GM12865 (cell line): ENCODE data around the gene STRBP.

ENCODE experiments used
- DNase-seq: peaks from one replicate; pipeline ENCODE4 v3.0.0; 2010; ENCODE audit warnings: low read depth
- H3K4me3 ChIP-seq: 2 replicates; pipeline ENCODE4 v1.5.1; 2011; ENCODE audit warnings: mild to moderate bottlenecking, low read depth, low read length, control low read depth
- CTCF ChIP-seq: IDR thresholded peaks from 2 replicates; pipeline ENCODE4 v1.5.1; 2011; ENCODE audit warnings: low read length, control low read depth, low read depth, inconsistent platforms; ENCODE audit not compliant: insufficient read depth; ENCODE audit errors: missing control alignments

The STRBP gene

GRCh38 chr9:123299558-123300126 lies 31.3 kb upstream of the STRBP start:
- DNase-seq: no peak
- TF ChIP-seq CTCF: no peak
- no peak overlapping the region for H3K4me3 ChIP-seq

GRCh38 chr9:123296174-123296573 lies 27.8 kb upstream of the STRBP start:
- no peak overlapping the region for H3K4me3 ChIP-seq
- no peak for TF ChIP-seq CTCF
- no peak for DNase-seq

- DNase-seq: no peak
- TF ChIP-seq CTCF: no peak
- no peak overlapping the region for H3K4me3 ChIP-seq
These were observed 23.4 kb upstream of the STRBP start for GRCh38 chr9:123291736-123292135.

- H3K4me3 ChIP-seq: no peak overlapping the region
- DNase-seq: no peak
- no peak for TF ChIP-seq CTCF
These were observed 22.4 kb upstream of the STRBP start for GRCh38 chr9:123290764-123291163.

GRCh38 chr9:123287639-123288038 lies 19.3 kb upstream of the STRBP start:
- no peak for TF ChIP-seq CTCF
- peak; percentile 14 for DNase-seq
- no peak overlapping the region for H3K4me3 ChIP-seq

GRCh38 chr9:123286324-123286723 lies 17.9 kb upstream of the STRBP start:
- DNase-seq: no peak
- H3K4me3 ChIP-seq: no peak overlapping the region
- no peak for TF ChIP-seq CTCF

- no peak for TF ChIP-seq CTCF
- DNase-seq: no peak
- H3K4me3 ChIP-seq: no peak overlapping the region
These were observed 16.3 kb upstream of the STRBP start for GRCh38 chr9:123284656-123285055.
